GM12878 (cell line): Measurements from ENCODE around the gene ATP6V0D1. TPM values are rescaled to one million over a fixed set of nuclear protein-coding genes. Genes with fewer than 3 reads are reported as not detected.

Experiments
- ATAC-seq: fragments of 200-7000 bp; cut with Tn5 transposase; 3 replicates; pipeline ENCODE4 v1.9.1; 2020; ENCODE audit warnings: mild to moderate bottlenecking, moderate library complexity
- BruUV-seq: library from RNA; stranded (reverse); fragments of 400-500 nt; replicated peaks from 2 replicates; lab custom pipeline; 2021; lab: Mats Ljungman, UMichigan
- CTCF ChIA-PET: fragments of 300-600 bp; sonication (Branson Sonifier 250); formaldehyde crosslinking; extraction: SDS; loops from one replicate; lab custom pipeline; 2021; ENCODE audit warnings: inconsistent platforms; lab: Yijun Ruan, JAX
- POLR2A ChIA-PET: fragments of 350-600 bp; formaldehyde crosslinking; extraction: SDS; loops from one replicate; lab custom pipeline; 2021; ENCODE audit warnings: inconsistent platforms; lab: Charles Lee
- RAD21 ChIA-PET: fragments of 300-600 bp; sonication (Branson Sonifier 250); formaldehyde crosslinking; loops from one replicate; lab custom pipeline; 2023; ENCODE audit warnings: antibody characterized with exemption; ENCODE audit not compliant: unreplicated experiment; lab: Charles Lee
- SMC1A ChIA-PET: fragments of 300-600 bp; sonication (Branson Sonifier 250); formaldehyde crosslinking; loops from one replicate; lab custom pipeline; 2023; ENCODE audit not compliant: unreplicated experiment, uncharacterized antibody; lab: Charles Lee
- DNase-seq: peaks from one replicate; pipeline ENCODE4 v3.0.0-alpha.2; 2011; ENCODE audit warnings: low read depth, low spot score
- FAIRE-seq: peaks from 3 replicates; lab custom pipeline; 2011; peaks lifted over from hg19 to GRCh38; lab: Jason Lieb, UNC
- H2AFZ ChIP-seq: 2 replicates; pipeline ENCODE4 v1.6.0; 2011; ENCODE audit warnings: low read depth, low read length, control low read depth; ENCODE audit not compliant: control insufficient read depth
- H3K27ac ChIP-seq: 2 replicates; pipeline ENCODE4 v1.5.1; 2011; ENCODE audit warnings: control low read depth; ENCODE audit not compliant: control insufficient read depth, insufficient read depth
- H3K27me3 ChIP-seq, 2 experiments: replicated peaks in 1 of 2; 2 replicates each; pipeline versions ENCODE4 v1.6.0 to v1.6.1; 2011; ENCODE audit warnings: low read length in 1 of 2; ENCODE audit not compliant: control insufficient read depth in 2 of 2, insufficient read depth in 2 of 2
- H3K36me3 ChIP-seq, 2 experiments: 2 replicates each; pipeline ENCODE4 v1.5.1; 2011; ENCODE audit warnings: low read length in 1 of 2; ENCODE audit not compliant: control insufficient read depth in 2 of 2, insufficient read depth in 2 of 2
- H3K4me1 ChIP-seq: 2 replicates; pipeline ENCODE4 v1.6.1; 2011; ENCODE audit warnings: mild to moderate bottlenecking, low read length, moderate library complexity, mixed read lengths; ENCODE audit not compliant: control insufficient read depth, insufficient read depth
- H3K4me2 ChIP-seq: 2 replicates; pipeline ENCODE4 v1.6.0; 2011; ENCODE audit warnings: control low read depth; ENCODE audit not compliant: control insufficient read depth, insufficient read depth
- H3K4me3 ChIP-seq: fragments of 200-600 bp; sonication (generic); 2 replicates; pipeline ENCODE4 v1.5.1; 2016
- H3K79me2 ChIP-seq: 2 replicates; pipeline ENCODE4 v1.6.0; 2011; ENCODE audit warnings: low read length; ENCODE audit not compliant: control insufficient read depth, insufficient read depth
- H3K9ac ChIP-seq: 2 replicates; pipeline ENCODE4 v1.8.0; 2011; ENCODE audit warnings: low read length, control low read depth, mixed read lengths; ENCODE audit not compliant: control insufficient read depth, insufficient read depth
- H3K9me3 ChIP-seq: replicated peaks from 3 replicates; pipeline ENCODE4 v1.5.1; 2011; ENCODE audit warnings: mild to moderate bottlenecking, low read length; ENCODE audit not compliant: control insufficient read depth, insufficient read depth
- H4K20me1 ChIP-seq: 2 replicates; pipeline ENCODE4 v1.6.0; 2011; ENCODE audit not compliant: control insufficient read depth, insufficient read depth
- CBX5 ChIP-seq: sonication (generic); IDR thresholded peaks from 2 replicates; pipeline ENCODE4 v1.6.1; 2016; ENCODE audit warnings: low read depth, moderate library complexity, mild to moderate bottlenecking, inconsistent platforms
- FOXM1 ChIP-seq: IDR thresholded peaks from 2 replicates; pipeline ENCODE4 v1.6.1; 2012; ENCODE audit warnings: low read depth, mild to moderate bottlenecking, inconsistent platforms, low read length, moderate library complexity
- HCFC1 ChIP-seq: fragments of 150-350 bp; IDR thresholded peaks from 2 replicates; pipeline ENCODE4 v1.6.1; 2014; ENCODE audit warnings: low read length
- MYB ChIP-seq: fragments of 150-350 bp; IDR thresholded peaks from 2 replicates; pipeline ENCODE4 v1.6.1; 2014; ENCODE audit warnings: mild to moderate bottlenecking, low read depth, low read length, borderline replicate concordance
- PBX3 ChIP-seq: IDR thresholded peaks from 2 replicates; pipeline ENCODE4 v1.6.1; 2011; ENCODE audit warnings: mild to moderate bottlenecking, low read depth, low read length, moderate library complexity; ENCODE audit not compliant: insufficient replicate concordance
- POU2F2 ChIP-seq: IDR thresholded peaks from 3 replicates; pipeline ENCODE4 v1.6.1; 2011; ENCODE audit warnings: low read depth, mild to moderate bottlenecking, low read length, borderline replicate concordance
- RB1 ChIP-seq: fragments of 450-650 bp; formaldehyde crosslinking; IDR thresholded peaks from 2 replicates; pipeline ENCODE4 v1.6.1; 2017; ENCODE audit warnings: mild to moderate bottlenecking, borderline replicate concordance
- SIX5 ChIP-seq: IDR thresholded peaks from 2 replicates; pipeline ENCODE4 v1.6.1; 2011; ENCODE audit warnings: mild to moderate bottlenecking, low read depth, low read length, moderate library complexity; ENCODE audit not compliant: severe bottlenecking
- SMAD5 ChIP-seq: IDR thresholded peaks from 2 replicates; pipeline ENCODE4 v1.6.1; 2016; ENCODE audit warnings: antibody characterized with exemption, low read depth
- TARDBP ChIP-seq: IDR thresholded peaks from 2 replicates; pipeline ENCODE4 v1.6.1; 2016; ENCODE audit warnings: borderline replicate concordance
- USF1 ChIP-seq: IDR thresholded peaks from 2 replicates; pipeline ENCODE4 v1.6.1; 2011; ENCODE audit warnings: borderline replicate concordance, low read depth, mild to moderate bottlenecking, moderate library complexity, mixed read lengths, low read length; ENCODE audit not compliant: insufficient read depth; ENCODE audit errors: extremely low read length
- ZBTB33 ChIP-seq: fragments of 450-650 bp; IDR thresholded peaks from 2 replicates; pipeline ENCODE4 v1.6.1; 2017; ENCODE audit warnings: mild to moderate bottlenecking
- WGBS: methylation state at CpG from one replicate; pipeline ENCODE4 v1.1.6; 2016; ENCODE audit warnings: low lambda C conversion rate; ENCODE audit not compliant: insufficient replicate concordance, insufficient coverage; ENCODE audit errors: missing lambda C conversion rate; 5-methylcytosine and 5-hydroxymethylcytosine counted together
- in situ Hi-C: fragments of 300-500 bp; cut with MboI; formaldehyde crosslinking; loops from 9 replicates; pipeline ENCODE4 v1.14.3; 2018; ENCODE audit warnings: mixed read lengths
- intact Hi-C: fragments of 100-400 bp; cut with micrococcal nuclease; formaldehyde crosslinking; loops from one replicate; pipeline ENCODE4 v1.14.2; 2022; ENCODE audit not compliant: unreplicated experiment
- polyA plus RNA-seq, 11 experiments: library from polyadenylated mRNA; depleted of rRNA in 4 of 11; unstranded in 6 of 11; stranded (reverse) in 5 of 11; fragments of >200 nt; fragmentation: Nextera tagmentation in 4 of 11; fragmentation: Illumina TruSeq in 1 of 11; extraction: Ambion mirVana in 4 of 11; extraction: Trizol in 1 of 11; gene quantifications; 1 replicate in 1 of 11; 2 replicates in 10 of 11; pipeline versions ENCODE4 v1.2.1 to v1.2.3, GENCODE V29; 2011 to 2016; ENCODE audit warnings: inconsistent platforms in 2 of 11, missing spikeins in 2 of 11, low read depth in 1 of 11
- total RNA-seq, 4 experiments: library from RNA; depleted of rRNA in 3 of 4; stranded (reverse); fragments of >200 nt in 3 of 4; fragmentation: Illumina TruSeq in 1 of 4; extraction: Trizol in 1 of 4; gene quantifications; 2 replicates each; pipeline versions ENCODE4 v1.2.1 to v1.2.3, GENCODE V29; 2013 to 2021
- TF ChIP-seq, protein P1 (sequence below): fragments of 450-650 bp; IDR thresholded peaks from 2 replicates; pipeline ENCODE4 v1.6.1; 2018; ENCODE audit warnings: borderline replicate concordance, mild to moderate bottlenecking; ENCODE audit not compliant: partially characterized antibody

ATP6V0D1 gene
- total and polyA plus RNA-seq, 10 of the 15 experiments (the other 5 are each of a cell fraction or from before 2014, with no cell fraction given): 28.1 to 141 (median 70.3) TPM

DNA sequence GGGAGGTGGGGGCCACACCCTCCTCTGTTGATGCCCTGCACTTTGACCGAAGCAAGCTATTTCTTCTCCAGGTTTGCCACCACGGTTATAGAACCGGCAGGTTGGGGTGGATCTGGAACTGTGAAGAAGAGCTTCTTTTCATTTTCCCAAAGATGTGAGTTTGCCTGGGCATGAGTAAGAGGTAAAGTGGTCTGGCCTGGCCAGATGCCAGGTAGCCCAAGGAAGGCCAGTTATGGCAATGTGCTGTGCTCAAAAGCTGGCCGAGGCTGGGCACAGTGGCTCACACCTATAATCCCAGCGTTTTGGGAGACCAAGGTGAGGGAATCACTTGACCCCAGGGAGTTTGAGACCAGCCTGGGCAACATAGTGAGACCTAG, 18.7 kb downstream of the ATP6V0D1 start:
- Histone ChIP-seq H3K36me3 (peaks cover 4 to 7% of the 10 kb centered on the region in 2 experiments; a peak in 3 of 4 replicates), H3K27ac (no peak overlapping the region), H3K9ac (no peak overlapping the region), H3K79me2 (peaks cover 12% of the 10 kb centered on the region), H3K27me3 (no peaks in the 10 kb centered on the region), H2AFZ (no peak overlapping the region), H4K20me1 (peaks cover 21% of the 10 kb centered on the region), H3K9me3 (no peaks in the 10 kb centered on the region), H3K4me2 (no peak overlapping the region), H3K4me1 (peaks cover 4% of the 10 kb centered on the region), H3K4me3 (no peak overlapping the region)
- ChIA-PET SMC1A (no interaction called here), CTCF (interaction anchor here (1.0 to 8.0 kb wide), 3 partner anchors 14 to 113 kb away, joined by 3 to 81 read pairs (median 4); no protein-coding TSS in a partner anchor), RAD21 (interaction anchor here (2.2 kb wide), 1 partner anchor 34 kb away, joined by 7 read pairs; no protein-coding TSS in a partner anchor), POLR2A (interaction anchor here (1.1 kb wide), 1 partner anchor 14 kb away, joined by 7 read pairs; no protein-coding TSS in a partner anchor)
- no peak for FAIRE-seq
- TF ChIP-seq ZBTB33 (no peak), PBX3 (no peak), TARDBP (no peak), HCFC1 (no peak), RB1 (no peak), SMAD5 (no peak), SIX5 (no peak), CBX5 (no peak), USF1 (no peak), FOXM1 (no peak), MYB (no peak), POU2F2 (no peak)
- TF ChIP-seq, protein P1, sequence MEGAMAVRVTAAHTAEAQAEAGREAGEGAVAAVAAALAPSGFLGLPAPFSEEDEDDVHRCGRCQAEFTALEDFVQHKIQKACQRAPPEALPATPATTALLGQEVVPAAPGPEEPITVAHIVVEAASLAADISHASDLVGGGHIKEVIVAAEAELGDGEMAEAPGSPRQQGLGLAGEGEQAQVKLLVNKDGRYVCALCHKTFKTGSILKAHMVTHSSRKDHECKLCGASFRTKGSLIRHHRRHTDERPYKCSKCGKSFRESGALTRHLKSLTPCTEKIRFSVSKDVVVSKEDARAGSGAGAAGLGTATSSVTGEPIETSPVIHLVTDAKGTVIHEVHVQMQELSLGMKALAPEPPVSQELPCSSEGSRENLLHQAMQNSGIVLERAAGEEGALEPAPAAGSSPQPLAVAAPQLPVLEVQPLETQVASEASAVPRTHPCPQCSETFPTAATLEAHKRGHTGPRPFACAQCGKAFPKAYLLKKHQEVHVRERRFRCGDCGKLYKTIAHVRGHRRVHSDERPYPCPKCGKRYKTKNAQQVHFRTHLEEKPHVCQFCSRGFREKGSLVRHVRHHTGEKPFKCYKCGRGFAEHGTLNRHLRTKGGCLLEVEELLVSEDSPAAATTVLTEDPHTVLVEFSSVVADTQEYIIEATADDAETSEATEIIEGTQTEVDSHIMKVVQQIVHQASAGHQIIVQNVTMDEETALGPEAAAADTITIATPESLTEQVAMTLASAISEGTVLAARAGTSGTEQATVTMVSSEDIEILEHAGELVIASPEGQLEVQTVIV: no peak
- no peak for DNase-seq
- in situ Hi-C loops (no loop called here), intact Hi-C loops (no loop called here)
- no peak for ATAC-seq
- WGBS: 98% methylated on average over 5 of the region's 5 CpGs
- no TSS peak for BruUV-seq
